Breast epithelium (tissue), 4 donors: ENCODE data around the gene NEU4. TPM values are rescaled to one million over a fixed set of nuclear protein-coding genes. Genes with fewer than 3 reads are reported as not detected.
"Not testable (repeated sequence)": the region's sequence is repeated elsewhere in the genome, so short reads cannot be mapped to it uniquely, and the experiment has no call there.

Experiments used
- DNase-seq, 2 donors: peaks; one replicate each; pipeline ENCODE4 v3.0.0-alpha.2; 2019; ENCODE audit warnings: low spot score in 2 of 2
- H3K27ac ChIP-seq, 2 donors: fragments of 200-600 bp; sonication (generic) in 1 of 2; one replicate each; pipeline ENCODE4 v1.5.1; 2016 to 2019; ENCODE audit warnings: mild to moderate bottlenecking in 1 of 2
- H3K27me3 ChIP-seq, 2 donors: fragments of 200-600 bp; sonication (generic) in 1 of 2; one replicate each; pipeline versions ENCODE4 v1.5.1 to v1.6.0; 2017 to 2019; ENCODE audit warnings: control low read depth in 1 of 2, mild to moderate bottlenecking in 1 of 2
- H3K36me3 ChIP-seq: fragments of 200-600 bp; one replicate; pipeline ENCODE4 v1.5.1; 2019
- H3K4me1 ChIP-seq, 2 donors: fragments of 200-600 bp; sonication (generic); one replicate each; pipeline ENCODE4 v1.5.1; 2016 to 2019; ENCODE audit warnings: control low read depth in 1 of 2
- H3K4me3 ChIP-seq, 3 donors: fragments of 200-600 bp; sonication (generic); 1 replicate in 2 of 3; 2 replicates in 1 of 3; pipeline ENCODE4 v1.5.1; 2016 to 2019; ENCODE audit warnings: mild to moderate bottlenecking in 3 of 3, moderate library complexity in 2 of 3
- H3K9me3 ChIP-seq, 2 donors: fragments of 200-600 bp; sonication (generic) in 1 of 2; one replicate each; pipeline ENCODE4 v1.5.1; 2016 to 2019; ENCODE audit warnings: control low read depth in 1 of 2
- POLR2A ChIP-seq: fragments of 450-650 bp; IDR thresholded peaks from one replicate; pipeline ENCODE4 v1.6.1; 2016; ENCODE audit warnings: antibody characterized with exemption, mild to moderate bottlenecking, moderate library complexity
- POLR2AphosphoS5 ChIP-seq, 3 donors: sonication (generic); formaldehyde crosslinking; IDR thresholded peaks; one replicate each; pipeline ENCODE4 v1.6.1; 2017; ENCODE audit warnings: antibody characterized with exemption in 3 of 3
- intact Hi-C: fragments of 100-400 bp; cut with DNase I; formaldehyde crosslinking; loops from one replicate; pipeline ENCODE4 v1.15.1; 2023; ENCODE audit warnings: low total_unique reads
- total RNA-seq, 3 donors: library from RNA; depleted of rRNA; stranded (reverse); fragments of >200 nt; gene quantifications; one replicate each; pipeline ENCODE4 v1.1.0, GENCODE V29; 2016
- TF ChIP-seq, protein P1 (sequence below), 3 donors: fragments of 450-650 bp; IDR thresholded peaks; one replicate each; pipeline ENCODE4 v1.5.1; 2016 to 2017; ENCODE audit warnings: antibody characterized with exemption in 3 of 3, mild to moderate bottlenecking in 3 of 3, moderate library complexity in 3 of 3

The NEU4 gene
- total RNA-seq, 3 donors from 2014 or later, result 0.33 to 3.0 (median 0.44) TPM

DNA sequence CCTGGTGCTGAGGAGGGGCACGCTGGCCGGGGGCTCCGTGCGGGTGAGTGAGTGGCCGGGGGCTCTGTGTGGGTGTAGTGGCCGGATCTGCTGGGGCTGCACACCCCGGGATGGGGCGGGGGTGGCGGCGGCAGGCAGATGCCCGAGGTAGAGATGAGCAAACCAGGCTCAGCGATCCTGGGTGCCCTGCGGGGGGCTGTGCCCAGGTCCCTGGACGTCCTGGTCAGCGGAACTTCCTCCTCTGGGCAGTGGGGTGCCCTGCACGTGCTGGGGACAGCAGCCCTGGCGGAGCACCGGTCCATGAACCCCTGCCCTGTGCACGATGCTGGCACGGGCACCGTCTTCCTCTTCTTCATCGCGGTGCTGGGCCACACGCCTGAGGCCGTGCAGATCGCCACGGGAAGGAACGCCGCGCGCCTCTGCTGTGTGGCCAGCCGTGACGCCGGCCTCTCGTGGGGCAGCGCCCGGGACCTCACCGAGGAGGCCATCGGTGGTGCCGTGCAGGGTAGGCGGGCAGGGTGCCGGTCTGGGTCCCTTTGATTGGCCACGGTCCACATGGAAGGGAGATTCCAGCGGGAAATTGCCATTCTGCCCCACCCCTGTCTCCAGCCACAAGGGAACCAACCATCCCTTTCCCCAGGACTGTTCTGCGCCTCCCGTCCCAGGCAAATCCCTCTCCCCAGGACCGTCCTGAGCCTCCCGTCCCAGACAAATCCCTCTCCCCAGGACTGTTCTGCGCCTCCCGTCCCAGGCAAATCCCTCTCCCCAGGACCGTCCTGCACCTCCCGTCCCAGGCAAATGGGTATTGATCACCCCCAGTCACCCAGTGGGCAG lies 5.9 kb downstream of the NEU4 start:
- H3K36me3 ChIP-seq, result no peaks in the 10 kb centered on the region
- peaks cover 0 to 38% of the 10 kb centered on the region in 2 donors for H3K27me3 ChIP-seq
- DNase-seq, result peak in 1 of 2 donors; percentile 34
- TF ChIP-seq POLR2A (no peak), POLR2AphosphoS5 (IDR thresholded peaks at IDR 0.05) (no peak)
- TF ChIP-seq, protein P1, sequence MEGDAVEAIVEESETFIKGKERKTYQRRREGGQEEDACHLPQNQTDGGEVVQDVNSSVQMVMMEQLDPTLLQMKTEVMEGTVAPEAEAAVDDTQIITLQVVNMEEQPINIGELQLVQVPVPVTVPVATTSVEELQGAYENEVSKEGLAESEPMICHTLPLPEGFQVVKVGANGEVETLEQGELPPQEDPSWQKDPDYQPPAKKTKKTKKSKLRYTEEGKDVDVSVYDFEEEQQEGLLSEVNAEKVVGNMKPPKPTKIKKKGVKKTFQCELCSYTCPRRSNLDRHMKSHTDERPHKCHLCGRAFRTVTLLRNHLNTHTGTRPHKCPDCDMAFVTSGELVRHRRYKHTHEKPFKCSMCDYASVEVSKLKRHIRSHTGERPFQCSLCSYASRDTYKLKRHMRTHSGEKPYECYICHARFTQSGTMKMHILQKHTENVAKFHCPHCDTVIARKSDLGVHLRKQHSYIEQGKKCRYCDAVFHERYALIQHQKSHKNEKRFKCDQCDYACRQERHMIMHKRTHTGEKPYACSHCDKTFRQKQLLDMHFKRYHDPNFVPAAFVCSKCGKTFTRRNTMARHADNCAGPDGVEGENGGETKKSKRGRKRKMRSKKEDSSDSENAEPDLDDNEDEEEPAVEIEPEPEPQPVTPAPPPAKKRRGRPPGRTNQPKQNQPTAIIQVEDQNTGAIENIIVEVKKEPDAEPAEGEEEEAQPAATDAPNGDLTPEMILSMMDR (IDR thresholded peaks at IDR 0.05), result no peak
- intact Hi-C loops, result loop anchor here (5.0 kb wide), 1 partner anchor 688 kb away; no protein-coding TSS in a partner anchor
- H3K27ac ChIP-seq, result no peak overlapping the region
- H3K4me1 ChIP-seq, result no peaks in the 10 kb centered on the region
- H3K9me3 ChIP-seq, result no peaks in the 10 kb centered on the region
- no peak overlapping the region for H3K4me3 ChIP-seq

GRCh38 chr2:241815477-241816430 lies 6.8 kb downstream of the NEU4 start:
- Histone ChIP-seq H3K27ac (no peak overlapping the region), H3K36me3 (no peaks in the 10 kb centered on the region), H3K4me3 (no peak overlapping the region), H3K4me1 (no peaks in the 10 kb centered on the region), H3K9me3 (no peaks in the 10 kb centered on the region), H3K27me3 (peaks cover 0 to 38% of the 10 kb centered on the region in 2 donors)
- TF ChIP-seq POLR2A (no peak), POLR2AphosphoS5 (IDR thresholded peaks at IDR 0.05) (no peak)
- TF ChIP-seq, protein P1 (IDR thresholded peaks at IDR 0.05), result no peak
- peak; percentile 7 to 49 for DNase-seq
- intact Hi-C loops, result loop anchor here (5.0 kb wide), 1 partner anchor 688 kb away; no protein-coding TSS in a partner anchor

- H3K4me3 ChIP-seq, result no peak overlapping the region
- no peak overlapping the region for H3K27ac ChIP-seq
- TF ChIP-seq POLR2A (no peak), POLR2AphosphoS5 (IDR thresholded peaks at IDR 0.05) (no peak)
- TF ChIP-seq, protein P1 (IDR thresholded peaks at IDR 0.05), result no peak
- no peaks in the 10 kb centered on the region for H3K9me3 ChIP-seq
- H3K27me3 ChIP-seq, result peaks cover 0 to 44% of the 10 kb centered on the region in 2 donors
- intact Hi-C loops, result loop anchor here (5.0 kb wide), 1 partner anchor 689 kb away; no protein-coding TSS in a partner anchor
- no peaks in the 10 kb centered on the region for H3K4me1 ChIP-seq
- peak; percentile 7 to 45 for DNase-seq
- H3K36me3 ChIP-seq, result no peaks in the 10 kb centered on the region
Observed at GRCh38 chr2:241816431-241817121, 7.6 kb downstream of the NEU4 start.

DNA sequence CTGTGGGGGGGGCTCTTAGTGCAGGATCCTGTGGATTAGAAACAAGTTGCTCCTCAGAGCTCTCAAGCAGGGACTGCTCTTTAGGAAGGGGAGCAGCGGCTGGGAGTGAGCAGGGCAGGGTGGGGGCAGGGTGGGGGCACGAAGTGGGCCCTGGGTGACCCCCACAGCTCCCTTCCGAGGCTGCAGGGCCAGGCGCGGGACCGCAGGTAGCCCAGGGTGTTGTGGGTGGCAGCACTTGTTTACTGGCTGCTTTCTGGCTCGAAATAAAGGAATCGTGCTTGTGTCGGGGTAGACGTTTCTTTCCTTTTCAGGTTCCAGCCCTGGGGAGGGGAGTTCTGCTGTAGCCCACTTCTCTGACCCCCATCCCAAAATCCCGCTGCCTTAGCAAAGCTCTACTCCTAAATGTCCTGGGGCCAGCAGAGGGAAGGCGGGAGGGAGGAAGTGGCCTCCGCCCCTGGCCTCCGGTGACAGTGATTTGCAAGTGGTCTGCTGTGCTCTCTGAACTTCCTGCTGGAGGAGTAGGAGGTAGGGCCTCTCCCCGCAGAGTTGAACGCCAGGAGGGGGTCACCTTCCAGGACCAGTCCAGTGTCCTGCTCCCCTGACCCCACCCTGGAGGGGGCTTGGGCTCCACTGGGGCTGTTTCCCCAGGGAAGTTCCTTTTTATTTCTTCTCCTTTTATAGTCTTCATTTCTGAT lies 8.3 kb downstream of the NEU4 start:
- TF ChIP-seq POLR2AphosphoS5 (IDR thresholded peaks at IDR 0.05) (no peak), POLR2A (no peak)
- TF ChIP-seq, protein P1 (IDR thresholded peaks at IDR 0.05), result no peak
- H3K27me3 ChIP-seq, result peaks cover 0 to 44% of the 10 kb centered on the region in 2 donors
- no peaks in the 10 kb centered on the region for H3K4me1 ChIP-seq
- intact Hi-C loops, result loop anchor here (5.0 kb wide), 1 partner anchor 690 kb away; no protein-coding TSS in a partner anchor
- no peak for DNase-seq
- no peaks in the 10 kb centered on the region for H3K9me3 ChIP-seq
- no peak overlapping the region for H3K27ac ChIP-seq
- no peaks in the 10 kb centered on the region for H3K36me3 ChIP-seq
- H3K4me3 ChIP-seq, result no peak overlapping the region

DNA sequence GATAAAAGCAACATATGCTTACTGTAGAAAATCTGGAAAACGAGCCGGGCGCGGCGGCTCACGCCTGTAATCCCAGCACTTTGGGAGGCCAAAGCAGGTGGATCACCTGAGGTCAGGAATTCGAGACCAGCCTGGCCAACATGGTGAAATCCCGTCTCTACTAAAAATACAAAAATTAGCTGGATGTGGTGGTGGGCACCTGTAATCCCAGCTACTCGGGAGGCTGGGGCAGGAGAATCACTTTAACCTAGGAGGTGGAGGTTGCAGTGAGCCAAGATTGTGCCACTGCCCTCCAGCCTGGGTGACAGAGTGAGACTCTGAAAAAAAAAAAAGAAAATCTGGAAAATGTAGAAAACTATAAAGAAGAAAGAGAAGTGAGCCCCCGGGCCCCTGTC lies 8.8 kb downstream of the NEU4 start:
- H3K4me3 ChIP-seq, H3K27ac ChIP-seq, H3K36me3 ChIP-seq, DNase-seq, H3K4me1 ChIP-seq, H3K9me3 ChIP-seq: not testable (repeated sequence)
- H3K27me3 ChIP-seq, result peaks cover 0 to 44% of the 10 kb centered on the region in 2 donors
- intact Hi-C loops, result loop anchor here (5.0 kb wide), 1 partner anchor 691 kb away; no protein-coding TSS in a partner anchor
